Left renal cortex interstitium (tissue), 4 donors: Measurements from ENCODE around the gene CPLX1. TPM values are rescaled to one million over a fixed set of nuclear protein-coding genes. Genes with fewer than 3 reads are reported as not detected.
A peak's percentile ranks its signal among the peaks of the same experiment; 100 is the strongest.
"Not testable (repeated sequence)": the region's sequence is repeated elsewhere in the genome, so short reads cannot be mapped to it uniquely, and the experiment has no call there.

Source experiments
- DNase-seq, 4 donors: peaks; one replicate each; pipeline ENCODE4 v3.0.0-alpha.2; 2013; ENCODE audit warnings: low read depth in 4 of 4, low spot score in 2 of 4, missing footprints in 1 of 4
- polyA plus RNA-seq, 4 donors: library from polyadenylated mRNA; unstranded; fragments of 120-200 nt; gene quantifications; one replicate each; pipeline ENCODE4 v1.2.1, GENCODE V29; 2013; ENCODE audit not compliant: insufficient read length in 4 of 4

The CPLX1 gene
- polyA plus RNA-seq, 4 donors = 1.5 to 4.1 (median 3.0) TPM

GRCh38 chr4:781493-782216, 44.3 kb downstream of the CPLX1 start:
- DNase-seq = peak; percentile 94 to 99 (median 97)

- no peak for DNase-seq
Observed at GRCh38 chr4:780716-781492, 45.0 kb downstream of the CPLX1 start.

- DNase-seq = not testable (repeated sequence)
Observed at GRCh38 chr4:780255-780654, 45.7 kb downstream of the CPLX1 start.

GRCh38 chr4:779555-779954, 46.4 kb downstream of the CPLX1 start:
- DNase-seq = no peak

GRCh38 chr4:777520-778262, 48.2 kb downstream of the CPLX1 start:
- no peak for DNase-seq

- DNase-seq = no peak
Observed at GRCh38 chr4:776743-777441, 49.0 kb downstream of the CPLX1 start.

GRCh38 chr4:775485-775884, 50.4 kb downstream of the CPLX1 start:
- not testable (repeated sequence) for DNase-seq

- not testable (repeated sequence) for DNase-seq
Observed at GRCh38 chr4:774419-775092, 51.4 kb downstream of the CPLX1 start.

- no peak for DNase-seq
Observed at GRCh38 chr4:773214-773613, 52.7 kb downstream of the CPLX1 start.

- no peak for DNase-seq
Observed at GRCh38 chr4:772776-773175, 53.2 kb downstream of the CPLX1 start.

GRCh38 chr4:772118-772517, 53.8 kb downstream of the CPLX1 start:
- DNase-seq = no peak

- DNase-seq = no peak
Observed at GRCh38 chr4:771464-771863, 54.5 kb downstream of the CPLX1 start.

GRCh38 chr4:770022-770421, 55.9 kb downstream of the CPLX1 start:
- DNase-seq = no peak

- no peak for DNase-seq
Observed at GRCh38 chr4:769511-769910, 56.4 kb downstream of the CPLX1 start.

GRCh38 chr4:768995-769394, 56.9 kb downstream of the CPLX1 start:
- DNase-seq = no peak

- no peak for DNase-seq
Observed at GRCh38 chr4:768076-768475, 57.9 kb downstream of the CPLX1 start.

- DNase-seq = no peak
Observed at GRCh38 chr4:766559-767283, 59.2 kb downstream of the CPLX1 start.

- DNase-seq = no peak
Observed at GRCh38 chr4:766152-766515, 59.8 kb downstream of the CPLX1 start.

GRCh38 chr4:764405-765169, 61.3 kb downstream of the CPLX1 start:
- DNase-seq = no peak
